Epithelial cell of proximal tubule (primary cell): ENCODE results near the gene MRPL39. TPM values are rescaled to one million over a fixed set of nuclear protein-coding genes. Genes with fewer than 3 reads are reported as not detected.

Experiments used
- DNase-seq: peaks from one replicate; pipeline ENCODE4 v3.0.0-alpha.2; 2011; ENCODE audit warnings: low read depth
- H3K4me3 ChIP-seq: 2 replicates; pipeline ENCODE4 v1.5.1; 2011; ENCODE audit warnings: low read depth, mild to moderate bottlenecking, low read length
- total RNA-seq: library from RNA; depleted of rRNA; stranded (reverse); fragments of >200 nt; gene quantifications from 2 replicates; pipeline ENCODE4 v1.2.3, GENCODE V29; 2015
- TF ChIP-seq, protein P1 (sequence below): conservative IDR thresholded peaks from 2 replicates; pipeline ENCODE4 v1.5.1; 2012; ENCODE audit warnings: low read depth, mild to moderate bottlenecking, low read length

The MRPL39 gene
- total RNA-seq, 1 donor from 2014 or later, result 65.4 TPM

DNA sequence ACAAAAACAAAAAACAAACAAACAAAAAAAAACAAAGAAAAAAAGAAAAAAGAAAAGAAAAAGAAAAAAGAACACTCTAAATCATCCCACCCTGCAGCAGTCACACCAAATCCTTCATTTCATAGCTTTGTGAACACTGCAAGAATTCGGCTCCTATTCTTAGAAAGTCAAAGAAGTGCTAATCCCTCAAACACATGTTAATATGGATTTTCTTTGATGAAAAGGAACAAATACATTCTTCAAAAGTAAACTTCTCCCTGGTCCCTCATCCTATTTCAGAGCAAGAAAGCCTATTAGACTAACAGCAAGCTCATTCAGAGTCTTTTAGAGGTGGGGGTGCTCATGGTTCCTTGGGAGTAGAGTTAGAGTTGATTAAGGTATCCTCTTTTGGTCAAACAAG, 7.2 kb upstream of the MRPL39 start:
- DNase-seq, result no peak
- H3K4me3 ChIP-seq, result no peak overlapping the region
- TF ChIP-seq, protein P1, sequence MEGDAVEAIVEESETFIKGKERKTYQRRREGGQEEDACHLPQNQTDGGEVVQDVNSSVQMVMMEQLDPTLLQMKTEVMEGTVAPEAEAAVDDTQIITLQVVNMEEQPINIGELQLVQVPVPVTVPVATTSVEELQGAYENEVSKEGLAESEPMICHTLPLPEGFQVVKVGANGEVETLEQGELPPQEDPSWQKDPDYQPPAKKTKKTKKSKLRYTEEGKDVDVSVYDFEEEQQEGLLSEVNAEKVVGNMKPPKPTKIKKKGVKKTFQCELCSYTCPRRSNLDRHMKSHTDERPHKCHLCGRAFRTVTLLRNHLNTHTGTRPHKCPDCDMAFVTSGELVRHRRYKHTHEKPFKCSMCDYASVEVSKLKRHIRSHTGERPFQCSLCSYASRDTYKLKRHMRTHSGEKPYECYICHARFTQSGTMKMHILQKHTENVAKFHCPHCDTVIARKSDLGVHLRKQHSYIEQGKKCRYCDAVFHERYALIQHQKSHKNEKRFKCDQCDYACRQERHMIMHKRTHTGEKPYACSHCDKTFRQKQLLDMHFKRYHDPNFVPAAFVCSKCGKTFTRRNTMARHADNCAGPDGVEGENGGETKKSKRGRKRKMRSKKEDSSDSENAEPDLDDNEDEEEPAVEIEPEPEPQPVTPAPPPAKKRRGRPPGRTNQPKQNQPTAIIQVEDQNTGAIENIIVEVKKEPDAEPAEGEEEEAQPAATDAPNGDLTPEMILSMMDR, result no peak

DNA sequence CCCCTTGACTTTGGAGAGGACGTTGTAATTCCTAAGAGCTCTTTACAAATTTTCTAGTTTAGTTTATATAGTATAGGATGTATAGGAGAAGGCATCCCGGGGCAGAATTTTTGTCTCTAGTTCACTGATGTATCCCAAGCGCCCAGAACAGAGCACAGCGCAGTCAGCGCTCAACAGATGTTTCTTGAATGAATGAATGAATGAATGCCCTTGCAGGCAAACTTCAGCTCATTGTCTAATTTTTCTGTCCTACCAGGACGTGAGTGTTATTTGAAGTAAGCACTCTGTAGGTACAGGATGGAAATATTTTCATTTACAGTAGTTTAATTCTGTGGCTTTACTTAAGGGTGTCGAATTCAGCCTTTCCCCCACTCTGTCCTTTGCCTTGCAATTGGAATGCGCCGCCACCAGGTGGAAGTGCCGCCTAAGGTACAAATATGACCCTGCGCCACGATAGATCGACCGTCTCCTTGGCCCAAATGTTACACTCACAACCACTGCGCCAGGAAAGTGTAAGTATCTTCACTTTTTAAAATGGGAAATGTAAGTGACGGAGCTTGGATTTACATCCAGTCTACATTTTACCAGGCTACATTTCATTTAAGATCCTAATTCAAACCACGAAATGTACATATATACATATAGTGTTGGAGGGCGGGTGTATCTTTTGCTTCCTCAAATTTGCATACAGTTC, 910 bp upstream of the MRPL39 start:
- DNase-seq, result no peak
- peak overlapping the region; percentile 69 for H3K4me3 ChIP-seq
- TF ChIP-seq, protein P1, result peak; percentile 95

DNA sequence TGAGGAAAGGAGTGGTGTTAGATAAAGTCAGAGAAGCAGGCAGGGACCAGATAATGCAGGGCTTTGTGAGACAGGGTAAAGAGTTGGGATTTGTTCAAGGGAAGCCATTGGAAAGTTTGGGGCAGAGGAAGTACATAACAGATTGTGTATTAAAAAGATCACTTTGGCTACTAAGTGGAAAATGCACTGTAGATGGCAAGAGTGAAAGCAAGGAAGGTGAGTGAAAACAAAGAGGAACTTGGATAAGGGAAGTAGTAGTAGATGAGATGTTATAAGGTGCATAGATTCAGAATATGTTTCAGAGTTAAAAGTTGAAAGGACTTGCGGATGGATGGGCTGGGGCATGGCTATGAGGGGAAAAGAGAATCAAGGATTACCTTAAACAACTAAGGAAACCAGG, 17.4 kb downstream of the MRPL39 start:
- no peak for DNase-seq
- no peak overlapping the region for H3K4me3 ChIP-seq
- TF ChIP-seq, protein P1, result no peak

DNA sequence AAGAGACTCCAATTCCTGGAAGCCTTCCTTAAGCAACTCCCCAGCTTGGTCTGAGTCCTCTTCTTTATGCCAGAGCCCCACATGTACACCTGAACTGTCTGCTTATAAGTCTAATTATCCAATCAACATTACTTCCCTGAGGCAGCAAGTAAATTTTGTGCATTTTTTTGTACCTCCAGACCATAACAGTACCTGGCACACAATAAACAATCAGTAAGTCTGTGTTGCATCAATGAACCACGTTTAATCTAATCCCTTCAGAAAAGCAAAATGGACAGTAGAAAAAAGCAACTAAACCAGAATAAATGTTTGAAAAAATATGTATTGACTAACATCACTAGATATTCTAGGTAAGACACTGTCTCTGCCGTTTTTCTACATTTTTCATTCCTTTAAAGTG, 20.5 kb downstream of the MRPL39 start:
- no peak overlapping the region for H3K4me3 ChIP-seq
- no peak for DNase-seq
- TF ChIP-seq, protein P1, result no peak

DNA sequence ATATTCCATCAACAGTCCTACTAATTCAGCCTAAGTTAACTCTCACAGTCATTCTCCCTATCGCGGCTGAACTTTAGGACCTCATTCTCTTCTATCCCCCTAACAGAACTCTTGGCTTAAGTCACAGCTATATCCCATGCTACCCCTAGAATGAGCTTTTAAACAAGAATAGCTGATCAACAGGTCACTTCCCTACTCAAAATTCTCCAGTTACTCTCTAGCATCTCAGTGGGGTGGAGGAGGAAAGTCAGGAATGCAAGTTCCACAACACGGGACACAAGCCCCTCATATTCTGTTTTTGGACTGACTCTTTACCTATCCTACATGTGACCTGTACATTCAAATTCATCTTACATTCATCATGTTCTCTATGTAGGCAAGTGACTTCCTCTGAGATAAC, 21.0 kb downstream of the MRPL39 start:
- no peak for DNase-seq
- TF ChIP-seq, protein P1, result no peak
- H3K4me3 ChIP-seq, result no peak overlapping the region

DNA sequence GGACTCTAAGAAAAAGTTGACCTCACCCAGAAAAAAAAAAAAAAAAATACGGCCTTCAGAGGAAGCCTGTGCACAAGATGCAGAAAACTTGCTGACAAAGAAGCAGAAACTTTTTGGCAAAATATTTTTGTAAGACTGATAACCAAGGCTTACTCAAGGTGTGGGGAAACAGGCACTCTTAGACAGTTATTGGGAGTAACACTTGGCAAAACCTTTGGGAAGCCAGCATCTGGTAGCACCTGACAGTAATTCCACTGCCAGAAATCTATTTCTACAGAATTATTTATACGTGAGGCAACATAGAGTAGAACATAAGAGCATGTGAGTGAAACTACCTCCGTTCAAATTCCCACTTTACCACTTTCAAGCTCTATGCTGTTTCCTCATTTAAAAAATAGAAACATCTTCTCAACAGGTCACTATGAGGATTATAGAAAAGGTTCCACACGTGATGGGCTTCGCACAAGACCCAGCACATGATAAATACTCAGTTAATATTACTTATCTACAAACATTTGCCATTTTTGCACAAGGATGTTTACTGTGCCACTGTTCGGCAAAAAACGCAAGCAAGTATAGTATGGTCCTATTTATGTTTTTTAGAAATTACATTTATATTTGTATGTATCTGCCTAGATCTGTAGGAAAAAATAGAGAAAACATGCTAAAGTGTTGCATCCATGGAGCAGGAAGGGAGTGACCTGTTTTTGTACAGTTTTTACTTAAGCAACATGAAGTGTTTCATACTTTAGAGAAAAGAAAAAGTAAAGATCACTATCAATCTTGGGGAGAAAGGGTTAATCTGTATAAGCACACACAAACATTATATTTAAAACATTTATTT, 22.2 kb downstream of the MRPL39 start:
- no peak overlapping the region for H3K4me3 ChIP-seq
- TF ChIP-seq, protein P1, result no peak
- DNase-seq, result no peak
